Chondrocyte (in vitro differentiated cells): ENCODE results near the gene CHRNA4. TPM values are rescaled to one million over a fixed set of nuclear protein-coding genes. Genes with fewer than 3 reads are reported as not detected.

Source experiments
- DNase-seq: peaks from one replicate; pipeline ENCODE4 v3.0.0; 2021; ENCODE audit warnings: mixed read lengths, low spot score
- H3K27ac Mint-ChIP-seq: one replicate; pipeline ENCODE4 v1.8.0; 2021; ENCODE audit warnings: mild to moderate bottlenecking, moderate library complexity, mixed read lengths; ENCODE audit not compliant: unreplicated experiment
- H3K27me3 Mint-ChIP-seq: 2 replicates; pipeline ENCODE4 v1.8.0; 2021; ENCODE audit warnings: low read depth, mixed read lengths
- H3K36me3 Mint-ChIP-seq: 2 replicates; pipeline ENCODE4 v1.8.0; 2021; ENCODE audit warnings: low read depth, mixed read lengths
- H3K4me1 Mint-ChIP-seq: 2 replicates; pipeline ENCODE4 v1.8.0; 2021; ENCODE audit warnings: low read depth, mild to moderate bottlenecking, mixed read lengths
- H3K4me3 Mint-ChIP-seq: one replicate; pipeline ENCODE4 v1.8.0; 2021; ENCODE audit warnings: mild to moderate bottlenecking, moderate library complexity, mixed read lengths; ENCODE audit not compliant: unreplicated experiment
- H3K9me3 Mint-ChIP-seq: 2 replicates; pipeline ENCODE4 v1.8.0; 2021; ENCODE audit warnings: low read depth, mixed read lengths
- CTCF ChIP-seq: fragments of 200-600 bp; sonication (generic); IDR thresholded peaks from 2 replicates; pipeline ENCODE4 v1.5.0; 2021; ENCODE audit warnings: antibody characterized with exemption, mild to moderate bottlenecking, moderate library complexity
- total RNA-seq: library from RNA; stranded (reverse); gene quantifications from 3 replicates; pipeline ENCODE4 v1.2.1, GENCODE V29; 2021

The CHRNA4 gene
- total RNA-seq, 1 donor from 2014 or later: not detected

GRCh38 chr20:63359164-63359934, 1.8 kb downstream of the CHRNA4 start:
- Mint-ChIP-seq H3K36me3 (no peaks in the 10 kb centered on the region), H3K27me3 (peaks cover 23% of the 10 kb centered on the region)
- TF ChIP-seq CTCF: no peak

GRCh38 chr20:63357921-63358905, 2.9 kb downstream of the CHRNA4 start:
- H3K27ac Mint-ChIP-seq: no peak overlapping the region
- no peaks in the 10 kb centered on the region for H3K4me1 Mint-ChIP-seq
- no peak for TF ChIP-seq CTCF
- no peaks in the 10 kb centered on the region for H3K36me3 Mint-ChIP-seq
- H3K4me3 Mint-ChIP-seq: no peak overlapping the region
- peaks cover 20% of the 10 kb centered on the region for H3K27me3 Mint-ChIP-seq
- no peak for DNase-seq
- no peaks in the 10 kb centered on the region for H3K9me3 Mint-ChIP-seq

More at GRCh38 chr20:63359164-63359934, 1.8 kb downstream of the CHRNA4 start:
- H3K9me3 Mint-ChIP-seq: no peaks in the 10 kb centered on the region
- no peak overlapping the region for H3K4me3 Mint-ChIP-seq
- DNase-seq: no peak
- H3K4me1 Mint-ChIP-seq: no peaks in the 10 kb centered on the region
- H3K27ac Mint-ChIP-seq: no peak overlapping the region

DNA sequence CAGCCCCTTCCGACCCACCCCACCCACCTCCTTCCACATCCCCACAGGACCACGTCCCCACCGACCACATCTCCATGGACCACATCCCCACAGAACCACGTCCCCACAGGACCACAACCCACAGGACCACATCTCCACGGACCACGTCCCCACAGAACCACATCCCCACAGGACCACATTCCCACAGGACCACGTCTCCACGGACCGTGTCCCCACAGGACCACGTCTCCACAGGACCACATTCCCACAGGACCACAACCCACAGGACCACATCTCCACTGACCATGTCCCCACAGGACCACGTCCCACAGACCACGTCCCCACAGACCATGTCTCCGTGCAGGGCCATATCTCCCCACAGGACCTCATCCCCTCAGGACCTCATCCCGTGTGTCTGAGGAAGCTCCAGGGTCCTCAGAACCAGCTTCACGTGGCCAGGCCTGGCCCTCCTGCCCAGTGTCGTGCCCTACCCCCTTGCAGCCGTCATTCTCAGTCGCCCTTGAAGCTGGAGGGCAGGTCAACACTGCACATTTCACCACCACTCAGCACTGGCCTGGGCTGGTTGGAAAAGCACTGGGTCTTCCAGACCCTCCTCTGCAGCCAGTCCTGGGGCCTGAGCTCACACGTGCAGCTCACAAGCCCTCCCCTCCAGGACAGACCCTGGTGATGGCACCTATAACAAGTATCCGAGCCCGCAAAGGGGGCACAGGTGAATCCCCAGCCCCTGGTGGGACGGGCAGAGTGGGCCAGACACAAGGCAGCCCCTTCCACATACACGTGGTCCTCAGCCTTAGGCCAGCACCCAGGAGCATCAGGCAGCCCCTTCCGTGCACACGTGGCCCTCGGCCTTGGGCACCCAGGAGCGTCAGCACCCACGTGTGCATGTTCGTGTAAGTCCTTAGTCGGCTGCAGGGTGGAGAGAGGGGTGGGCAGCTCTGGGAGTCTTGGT, 3.9 kb downstream of the CHRNA4 start:
- Mint-ChIP-seq H3K9me3 (no peaks in the 10 kb centered on the region), H3K4me1 (no peaks in the 10 kb centered on the region), H3K36me3 (no peaks in the 10 kb centered on the region), H3K27me3 (peaks cover 12% of the 10 kb centered on the region), H3K27ac (no peak overlapping the region), H3K4me3 (no peak overlapping the region)
- TF ChIP-seq CTCF: no peak
- no peak for DNase-seq

DNA sequence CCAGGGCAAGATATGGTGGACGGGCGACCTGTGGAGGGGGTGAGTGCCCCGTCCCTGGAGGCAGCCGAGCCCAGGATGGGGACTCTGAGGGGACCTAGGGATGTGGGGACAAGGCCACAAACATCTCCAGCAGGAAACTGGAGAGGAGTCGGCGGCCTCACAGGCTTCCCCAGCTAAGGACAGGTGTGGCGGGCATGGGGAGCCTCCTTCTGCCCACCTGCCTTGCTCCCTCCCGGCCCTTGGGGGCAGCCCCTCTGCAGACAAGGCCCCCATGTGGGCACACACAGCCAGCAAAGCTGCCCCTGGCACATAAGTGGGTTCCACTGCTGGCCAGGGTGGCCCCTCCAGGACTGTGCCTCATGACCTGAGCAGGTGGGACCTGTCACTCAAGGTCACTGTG, 4.6 kb downstream of the CHRNA4 start:
- H3K4me1 Mint-ChIP-seq: no peaks in the 10 kb centered on the region
- no peak overlapping the region for H3K27ac Mint-ChIP-seq
- H3K4me3 Mint-ChIP-seq: no peak overlapping the region
- no peak for DNase-seq
- no peak for TF ChIP-seq CTCF
- H3K36me3 Mint-ChIP-seq: no peaks in the 10 kb centered on the region
- H3K9me3 Mint-ChIP-seq: no peaks in the 10 kb centered on the region
- H3K27me3 Mint-ChIP-seq: peaks cover 12% of the 10 kb centered on the region
